AG20443 (cell line): Measurements from ENCODE around the gene TMEM176A.
"Not testable (repeated sequence)": the region's sequence is repeated elsewhere in the genome, so short reads cannot be mapped to it uniquely, and the experiment has no call there.

ENCODE experiments used
- DNase-seq: peaks from one replicate; pipeline ENCODE4 v3.0.0; 2012; ENCODE audit warnings: low spot score, mixed read lengths

The TMEM176A gene

DNA sequence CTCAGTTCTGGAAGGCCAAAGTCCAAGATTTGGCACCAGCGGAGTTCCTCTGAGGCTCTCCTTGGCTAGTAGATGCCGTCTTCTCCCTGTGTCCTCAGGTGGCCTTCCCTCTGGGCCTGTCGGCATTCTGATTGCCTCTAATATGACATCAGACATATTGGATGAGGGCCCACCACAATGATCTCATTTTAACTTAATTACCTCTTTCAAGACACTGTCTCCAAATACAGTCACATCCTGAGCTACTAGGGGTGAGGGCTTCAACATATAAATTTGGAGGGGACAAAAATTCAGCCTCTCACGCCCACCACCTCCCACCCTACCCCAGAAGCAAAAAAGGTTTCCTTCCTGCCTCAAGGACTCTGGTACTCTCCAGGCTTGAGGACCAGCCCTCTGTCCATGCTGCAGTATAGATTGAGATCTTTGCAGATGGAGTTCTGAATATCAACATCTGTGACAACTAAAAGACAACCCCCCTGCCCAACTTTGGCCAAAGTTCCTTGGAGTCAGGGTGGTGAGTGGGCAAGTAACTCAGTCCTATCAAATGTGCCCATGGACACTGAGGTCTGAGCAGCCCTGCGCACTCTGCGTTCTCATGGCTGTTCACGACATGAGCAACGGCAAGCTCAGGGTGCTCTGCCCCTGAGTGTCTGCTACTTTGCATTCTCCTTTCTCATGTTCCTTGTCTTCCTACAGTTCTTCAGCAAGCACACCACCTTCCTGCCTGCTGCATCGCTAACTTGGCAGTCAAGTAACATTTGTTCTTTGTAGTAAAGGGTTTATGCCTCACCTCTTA is 11.9 kb upstream of the TMEM176A start:
- DNase-seq = no peak

DNA sequence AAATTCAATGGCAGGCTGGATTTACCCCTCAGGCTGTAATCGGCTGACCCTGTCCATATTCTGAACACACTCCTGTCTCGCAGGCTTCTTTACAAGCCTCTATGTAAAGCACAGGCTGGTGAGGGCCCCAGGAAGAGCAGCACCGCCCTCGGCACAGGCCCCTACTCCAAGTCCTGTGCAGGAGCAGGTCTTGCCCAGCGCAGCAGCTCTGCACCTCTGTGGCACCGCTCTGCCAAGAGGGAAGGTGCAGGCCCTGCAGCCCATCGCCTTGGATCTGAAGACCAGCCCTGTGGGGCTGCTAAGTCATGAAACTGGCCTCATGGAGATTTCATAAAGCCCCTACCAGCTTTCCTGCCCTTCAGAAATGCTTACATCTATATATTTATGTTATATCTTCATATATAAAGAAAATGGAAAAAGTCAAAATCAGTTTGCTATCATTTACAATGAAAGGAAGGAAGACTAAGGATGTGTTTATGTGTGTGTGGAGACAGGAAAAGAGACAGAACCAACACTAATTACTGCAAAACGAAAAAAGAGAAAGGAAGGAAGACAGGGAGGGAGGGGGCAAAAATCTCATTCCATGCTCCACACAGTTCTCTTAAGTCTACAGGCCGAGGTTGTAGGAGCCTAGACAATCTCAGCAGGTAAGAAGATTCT is 10.0 kb upstream of the TMEM176A start:
- no peak for DNase-seq

- no peak for DNase-seq
Measured at GRCh38 chr7:150791304-150791703, 9.3 kb upstream of the TMEM176A start.

GRCh38 chr7:150791746-150792452 is 8.7 kb upstream of the TMEM176A start:
- DNase-seq = no peak

DNA sequence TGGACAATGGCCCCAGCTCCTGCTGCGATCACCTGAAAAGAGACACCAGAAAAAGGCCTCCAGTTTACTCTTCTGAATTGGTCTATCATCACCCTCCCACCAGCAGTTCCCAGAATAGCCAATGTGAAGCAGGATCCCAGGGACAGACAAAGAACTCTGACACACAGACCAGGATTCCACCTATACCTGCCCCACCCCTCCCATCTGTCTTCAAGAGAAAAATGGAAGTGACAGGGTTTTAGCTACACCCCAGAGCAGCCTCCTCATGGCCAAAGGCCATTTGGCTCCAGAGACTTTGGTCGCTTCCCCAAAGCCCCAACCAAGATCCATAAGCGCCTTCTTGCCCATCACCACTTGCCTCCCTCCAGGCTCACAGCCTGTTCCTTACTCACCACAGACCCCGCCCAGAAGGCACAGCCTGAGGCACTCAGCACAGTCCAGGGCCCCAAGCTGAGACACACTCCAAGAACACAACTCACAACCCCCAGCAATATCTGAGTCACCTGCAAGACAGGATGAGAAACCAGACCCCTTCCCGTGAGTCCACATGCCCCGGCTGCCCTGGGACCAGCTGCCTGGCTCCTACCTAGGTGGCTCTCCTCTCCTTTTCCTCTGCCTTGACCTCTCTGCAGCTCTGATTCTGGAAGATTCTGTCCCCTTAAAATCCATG is 6.9 kb upstream of the TMEM176A start:
- DNase-seq = no peak

GRCh38 chr7:150797661-150798060 is 2.9 kb upstream of the TMEM176A start:
- DNase-seq = no peak

GRCh38 chr7:150799156-150799555 is 1.4 kb upstream of the TMEM176A start:
- DNase-seq = no peak

DNA sequence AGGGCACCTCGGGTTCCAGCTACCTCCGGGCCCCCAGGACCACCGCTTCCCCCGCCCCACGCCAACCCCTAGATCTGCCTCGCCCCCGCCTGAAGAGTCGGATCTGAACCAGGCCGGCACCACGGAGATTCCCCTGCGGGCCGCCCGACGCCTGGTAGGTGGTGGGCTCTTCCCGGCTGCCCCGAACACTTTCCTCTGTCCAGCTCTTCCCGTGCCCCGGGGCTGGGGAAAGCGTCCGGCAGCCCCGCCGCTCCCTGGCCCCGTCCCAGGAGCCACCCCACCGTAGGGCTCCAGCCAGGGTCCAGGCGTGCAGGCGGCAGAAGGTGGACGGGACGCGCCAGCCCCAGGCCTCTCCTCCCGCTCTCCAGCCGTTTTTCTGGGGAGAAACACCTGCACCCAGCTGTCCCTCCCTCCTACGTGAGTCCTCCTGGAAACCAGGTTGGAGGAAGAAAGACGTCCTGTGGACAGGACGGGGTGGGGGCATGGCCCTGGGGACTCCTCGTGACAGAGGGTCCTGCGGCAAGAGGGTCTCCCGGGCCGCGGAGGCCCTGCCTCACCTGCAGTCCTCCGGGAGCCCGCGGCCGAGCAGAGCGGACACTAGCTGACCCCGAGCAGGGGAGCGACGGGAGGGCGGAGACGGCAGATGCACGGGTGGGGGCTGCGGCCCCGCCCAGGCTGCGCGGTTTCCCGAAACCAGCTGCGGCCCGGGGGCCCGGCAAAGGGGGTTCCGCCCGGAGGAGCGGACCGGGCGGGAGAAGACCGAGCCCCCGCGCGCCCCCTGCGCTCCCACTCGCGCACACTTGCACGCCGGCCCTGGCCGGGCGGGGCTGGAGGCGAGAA is 608 bp upstream of the TMEM176A start, which contains the start of gene TMEM176B:
TSS of gene TMEM176B (minus strand) at position 624 of the 840 bp plus-strand sequence. CDS start 3,795 bp downstream, outside the sequence.
- DNase-seq = no peak

DNA sequence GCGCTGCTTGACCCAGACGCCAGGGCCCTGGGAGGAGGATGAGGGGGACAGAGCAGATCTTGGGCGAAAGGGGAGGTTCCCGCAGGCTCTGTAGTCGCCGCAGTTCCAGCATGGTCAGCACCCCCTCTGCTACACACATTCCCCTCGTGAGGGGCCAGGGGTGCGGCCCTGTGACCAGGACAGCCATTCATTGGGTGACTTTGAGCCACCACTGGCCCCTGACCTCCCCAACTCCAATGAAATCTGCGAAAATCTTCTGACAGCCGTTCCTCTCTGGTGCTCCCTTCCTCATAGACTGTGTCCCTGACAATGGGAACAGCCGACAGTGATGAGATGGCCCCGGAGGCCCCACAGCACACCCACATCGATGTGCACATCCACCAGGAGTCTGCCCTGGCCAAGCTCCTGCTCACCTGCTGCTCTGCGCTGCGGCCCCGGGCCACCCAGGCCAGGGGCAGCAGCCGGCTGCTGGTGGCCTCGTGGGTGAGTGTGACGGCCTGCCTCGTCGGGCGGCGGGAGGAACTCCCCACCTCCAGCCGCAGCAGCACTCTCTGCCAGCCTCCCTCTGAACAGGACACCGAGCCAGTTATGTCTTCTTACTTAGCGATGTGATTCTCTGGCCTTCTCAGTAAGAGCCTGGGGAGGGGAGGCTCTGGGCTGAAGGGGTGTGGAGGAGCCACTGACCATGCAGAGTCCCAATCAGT is 825 bp downstream of the TMEM176A start:
- no peak for DNase-seq

- DNase-seq = no peak
Measured at GRCh38 chr7:150801946-150802771, 1.6 kb downstream of the TMEM176A start.

- DNase-seq = no peak
Measured at GRCh38 chr7:150803161-150803860, 2.7 kb downstream of the TMEM176A start.

GRCh38 chr7:150804802-150805201 is 4.2 kb downstream of the TMEM176A start:
- DNase-seq = no peak

- no peak for DNase-seq
Measured at GRCh38 chr7:150805864-150806263, 5.3 kb downstream of the TMEM176A start.

- DNase-seq = no peak
Measured at GRCh38 chr7:150806454-150806853, 5.9 kb downstream of the TMEM176A start.

- no peak for DNase-seq
Measured at GRCh38 chr7:150806863-150807262, 6.3 kb downstream of the TMEM176A start.

- DNase-seq = not testable (repeated sequence)
Measured at GRCh38 chr7:150807616-150808438, 7.3 kb downstream of the TMEM176A start.

- DNase-seq = no peak
Measured at GRCh38 chr7:150814328-150815001, 13.9 kb downstream of the TMEM176A start.

DNA sequence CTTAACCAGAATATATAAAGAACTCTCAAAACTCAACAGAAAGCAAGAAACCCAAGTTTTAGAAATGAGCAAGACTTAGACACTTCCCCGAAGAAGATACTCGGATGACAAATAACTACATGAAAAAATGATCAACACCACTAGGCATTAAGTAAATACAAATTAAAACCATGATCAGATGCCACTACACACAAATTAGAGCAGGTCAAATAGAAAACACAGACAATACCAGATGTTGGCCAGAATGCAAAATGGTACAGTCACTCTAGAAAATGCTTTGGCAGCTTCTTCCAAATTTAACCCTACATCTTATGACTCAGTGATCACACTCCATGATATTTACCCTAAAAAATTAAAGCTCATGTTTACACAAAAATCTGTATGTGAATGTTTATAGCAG is 18.4 kb downstream of the TMEM176A start:
- DNase-seq = no peak
